Neural cell (in vitro differentiated cells): ENCODE results near the gene NF1.

Experiments
- EP300 ChIP-seq: fragments of 450-650 bp; conservative IDR thresholded peaks from 2 replicates; pipeline ENCODE4 v1.6.1; 2014; ENCODE audit warnings: antibody characterized with exemption, mild to moderate bottlenecking, moderate library complexity; ENCODE audit not compliant: poor library complexity, severe bottlenecking
- EZH2 ChIP-seq: fragments of 200-600, 300-800 bp; shearing (Covaris generic), sonication (generic); IDR thresholded peaks from 2 replicates; pipeline ENCODE4 v1.6.1; 2014; ENCODE audit warnings: antibody characterized with exemption, low read length, borderline replicate concordance, mild to moderate bottlenecking; ENCODE audit not compliant: insufficient read depth, poor library complexity, severe bottlenecking
- MXI1 ChIP-seq: fragments of 450-650 bp; conservative IDR thresholded peaks from 2 replicates; pipeline ENCODE4 v1.6.1; 2014; ENCODE audit warnings: antibody characterized with exemption, mild to moderate bottlenecking; ENCODE audit not compliant: poor library complexity, severe bottlenecking
- POLR2AphosphoS5 ChIP-seq: IDR thresholded peaks from 2 replicates; pipeline ENCODE4 v1.6.1; 2012
- RAD21 ChIP-seq: fragments of 450-650 bp; conservative IDR thresholded peaks from 2 replicates; pipeline ENCODE4 v1.6.1; 2014; ENCODE audit warnings: antibody characterized with exemption, mild to moderate bottlenecking, moderate library complexity
- SMC3 ChIP-seq: fragments of 450-650 bp; conservative IDR thresholded peaks from 2 replicates; pipeline ENCODE4 v1.6.1; 2014; ENCODE audit warnings: antibody characterized with exemption, mild to moderate bottlenecking, moderate library complexity; ENCODE audit not compliant: poor library complexity
- TAF1 ChIP-seq: IDR thresholded peaks from 2 replicates; pipeline ENCODE4 v1.6.1; 2012; ENCODE audit warnings: low read depth
- TF ChIP-seq, protein P1 (sequence below): fragments of 450-650 bp; IDR thresholded peaks from 2 replicates; pipeline ENCODE4 v1.5.1; 2014; ENCODE audit warnings: antibody characterized with exemption, mild to moderate bottlenecking, moderate library complexity; ENCODE audit not compliant: poor library complexity, severe bottlenecking
- TF ChIP-seq, protein P2 (sequence below): IDR thresholded peaks from 2 replicates; pipeline ENCODE4 v1.6.1; 2012; ENCODE audit warnings: borderline replicate concordance

DNA sequence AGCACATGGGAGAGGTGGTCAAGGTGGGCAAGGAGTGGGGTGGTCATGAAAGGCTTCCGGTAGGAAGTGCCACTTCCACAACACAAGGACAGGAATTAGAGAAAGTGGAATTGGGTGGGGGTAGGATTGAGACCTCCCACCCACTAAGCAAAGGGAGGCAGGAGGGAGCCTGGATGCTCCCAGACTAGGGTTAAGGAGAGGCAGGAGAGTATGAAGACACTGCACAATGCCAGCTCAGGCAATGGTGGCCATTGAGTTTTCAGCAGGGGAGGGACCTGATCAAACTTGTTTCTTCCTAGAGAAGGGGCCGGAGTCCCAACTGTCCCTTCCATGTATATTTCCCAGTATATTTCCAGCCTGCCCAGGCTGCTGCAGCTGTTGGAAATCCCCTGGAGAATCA lies 293.6 kb downstream of the NF1 start:
- TF ChIP-seq, protein P1, sequence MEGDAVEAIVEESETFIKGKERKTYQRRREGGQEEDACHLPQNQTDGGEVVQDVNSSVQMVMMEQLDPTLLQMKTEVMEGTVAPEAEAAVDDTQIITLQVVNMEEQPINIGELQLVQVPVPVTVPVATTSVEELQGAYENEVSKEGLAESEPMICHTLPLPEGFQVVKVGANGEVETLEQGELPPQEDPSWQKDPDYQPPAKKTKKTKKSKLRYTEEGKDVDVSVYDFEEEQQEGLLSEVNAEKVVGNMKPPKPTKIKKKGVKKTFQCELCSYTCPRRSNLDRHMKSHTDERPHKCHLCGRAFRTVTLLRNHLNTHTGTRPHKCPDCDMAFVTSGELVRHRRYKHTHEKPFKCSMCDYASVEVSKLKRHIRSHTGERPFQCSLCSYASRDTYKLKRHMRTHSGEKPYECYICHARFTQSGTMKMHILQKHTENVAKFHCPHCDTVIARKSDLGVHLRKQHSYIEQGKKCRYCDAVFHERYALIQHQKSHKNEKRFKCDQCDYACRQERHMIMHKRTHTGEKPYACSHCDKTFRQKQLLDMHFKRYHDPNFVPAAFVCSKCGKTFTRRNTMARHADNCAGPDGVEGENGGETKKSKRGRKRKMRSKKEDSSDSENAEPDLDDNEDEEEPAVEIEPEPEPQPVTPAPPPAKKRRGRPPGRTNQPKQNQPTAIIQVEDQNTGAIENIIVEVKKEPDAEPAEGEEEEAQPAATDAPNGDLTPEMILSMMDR, result no peak
- TF ChIP-seq POLR2AphosphoS5 (no peak), RAD21 (no peak), EZH2 (no peak), TAF1 (no peak), EP300 (no peak), MXI1 (no peak), SMC3 (no peak)
- TF ChIP-seq, protein P2, sequence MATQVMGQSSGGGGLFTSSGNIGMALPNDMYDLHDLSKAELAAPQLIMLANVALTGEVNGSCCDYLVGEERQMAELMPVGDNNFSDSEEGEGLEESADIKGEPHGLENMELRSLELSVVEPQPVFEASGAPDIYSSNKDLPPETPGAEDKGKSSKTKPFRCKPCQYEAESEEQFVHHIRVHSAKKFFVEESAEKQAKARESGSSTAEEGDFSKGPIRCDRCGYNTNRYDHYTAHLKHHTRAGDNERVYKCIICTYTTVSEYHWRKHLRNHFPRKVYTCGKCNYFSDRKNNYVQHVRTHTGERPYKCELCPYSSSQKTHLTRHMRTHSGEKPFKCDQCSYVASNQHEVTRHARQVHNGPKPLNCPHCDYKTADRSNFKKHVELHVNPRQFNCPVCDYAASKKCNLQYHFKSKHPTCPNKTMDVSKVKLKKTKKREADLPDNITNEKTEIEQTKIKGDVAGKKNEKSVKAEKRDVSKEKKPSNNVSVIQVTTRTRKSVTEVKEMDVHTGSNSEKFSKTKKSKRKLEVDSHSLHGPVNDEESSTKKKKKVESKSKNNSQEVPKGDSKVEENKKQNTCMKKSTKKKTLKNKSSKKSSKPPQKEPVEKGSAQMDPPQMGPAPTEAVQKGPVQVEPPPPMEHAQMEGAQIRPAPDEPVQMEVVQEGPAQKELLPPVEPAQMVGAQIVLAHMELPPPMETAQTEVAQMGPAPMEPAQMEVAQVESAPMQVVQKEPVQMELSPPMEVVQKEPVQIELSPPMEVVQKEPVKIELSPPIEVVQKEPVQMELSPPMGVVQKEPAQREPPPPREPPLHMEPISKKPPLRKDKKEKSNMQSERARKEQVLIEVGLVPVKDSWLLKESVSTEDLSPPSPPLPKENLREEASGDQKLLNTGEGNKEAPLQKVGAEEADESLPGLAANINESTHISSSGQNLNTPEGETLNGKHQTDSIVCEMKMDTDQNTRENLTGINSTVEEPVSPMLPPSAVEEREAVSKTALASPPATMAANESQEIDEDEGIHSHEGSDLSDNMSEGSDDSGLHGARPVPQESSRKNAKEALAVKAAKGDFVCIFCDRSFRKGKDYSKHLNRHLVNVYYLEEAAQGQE, result no peak
